Activated effector memory CD4-positive, alpha-beta T cell treated with anti-CD3 and anti-CD28 coated beads, Interleukin-2, amount 50 U/mL, for 16 hours (primary cell): Measurements from ENCODE around the gene TCAP.

Experiments
- DNase-seq: peaks from one replicate; pipeline ENCODE4 v3.0.0-alpha.2; 2020

TCAP gene

DNA sequence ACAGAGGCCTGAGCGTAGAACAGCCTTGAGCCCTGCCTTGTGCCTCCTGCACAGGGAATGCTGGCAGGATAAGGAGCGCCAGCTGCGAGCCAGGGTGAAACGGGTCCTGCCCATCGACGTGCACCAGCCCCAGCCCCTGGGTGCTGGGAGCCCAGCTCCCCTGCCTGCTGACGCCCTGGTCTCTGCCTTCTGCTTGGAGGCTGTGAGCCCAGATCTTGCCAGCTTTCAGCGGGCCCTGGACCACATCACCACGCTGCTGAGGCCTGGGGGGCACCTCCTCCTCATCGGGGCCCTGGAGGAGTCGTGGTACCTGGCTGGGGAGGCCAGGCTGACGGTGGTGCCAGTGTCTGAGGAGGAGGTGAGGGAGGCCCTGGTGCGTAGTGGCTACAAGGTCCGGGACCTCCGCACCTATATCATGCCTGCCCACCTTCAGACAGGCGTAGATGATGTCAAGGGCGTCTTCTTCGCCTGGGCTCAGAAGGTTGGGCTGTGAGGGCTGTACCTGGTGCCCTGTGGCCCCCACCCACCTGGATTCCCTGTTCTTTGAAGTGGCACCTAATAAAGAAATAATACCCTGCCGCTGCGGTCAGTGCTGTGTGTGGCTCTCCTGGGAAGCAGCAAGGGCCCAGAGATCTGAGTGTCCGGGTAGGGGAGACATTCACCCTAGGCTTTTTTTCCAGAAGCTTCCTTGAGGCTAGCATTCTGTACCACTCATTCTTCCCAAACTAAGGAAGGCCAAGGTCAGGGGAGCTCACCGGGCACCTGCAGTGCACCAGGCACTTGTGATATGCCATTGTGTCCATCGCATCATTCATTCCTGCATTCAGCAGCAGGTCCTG, 5.0 kb downstream of the TCAP start:
- no peak for DNase-seq

DNA sequence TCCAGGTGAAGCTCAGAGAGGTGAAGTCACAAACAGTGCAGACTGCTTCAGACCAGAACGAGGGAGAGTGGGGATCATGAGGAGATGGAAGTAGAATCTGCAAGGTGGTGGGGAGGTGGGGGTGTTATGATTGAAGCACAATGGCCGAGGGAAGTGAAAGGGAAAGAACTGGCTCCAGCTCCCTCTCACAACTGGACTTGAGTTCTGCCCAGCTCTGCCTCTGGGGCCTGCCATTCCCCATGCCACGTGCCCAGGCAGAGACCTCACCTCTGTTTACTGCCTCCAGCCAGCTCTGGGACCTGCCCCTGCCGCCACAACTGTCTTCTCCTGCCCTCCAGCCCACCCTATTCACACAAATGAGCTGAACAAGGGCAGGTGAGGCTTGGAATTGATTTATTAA, 5.6 kb downstream of the TCAP start:
- DNase-seq: no peak

DNA sequence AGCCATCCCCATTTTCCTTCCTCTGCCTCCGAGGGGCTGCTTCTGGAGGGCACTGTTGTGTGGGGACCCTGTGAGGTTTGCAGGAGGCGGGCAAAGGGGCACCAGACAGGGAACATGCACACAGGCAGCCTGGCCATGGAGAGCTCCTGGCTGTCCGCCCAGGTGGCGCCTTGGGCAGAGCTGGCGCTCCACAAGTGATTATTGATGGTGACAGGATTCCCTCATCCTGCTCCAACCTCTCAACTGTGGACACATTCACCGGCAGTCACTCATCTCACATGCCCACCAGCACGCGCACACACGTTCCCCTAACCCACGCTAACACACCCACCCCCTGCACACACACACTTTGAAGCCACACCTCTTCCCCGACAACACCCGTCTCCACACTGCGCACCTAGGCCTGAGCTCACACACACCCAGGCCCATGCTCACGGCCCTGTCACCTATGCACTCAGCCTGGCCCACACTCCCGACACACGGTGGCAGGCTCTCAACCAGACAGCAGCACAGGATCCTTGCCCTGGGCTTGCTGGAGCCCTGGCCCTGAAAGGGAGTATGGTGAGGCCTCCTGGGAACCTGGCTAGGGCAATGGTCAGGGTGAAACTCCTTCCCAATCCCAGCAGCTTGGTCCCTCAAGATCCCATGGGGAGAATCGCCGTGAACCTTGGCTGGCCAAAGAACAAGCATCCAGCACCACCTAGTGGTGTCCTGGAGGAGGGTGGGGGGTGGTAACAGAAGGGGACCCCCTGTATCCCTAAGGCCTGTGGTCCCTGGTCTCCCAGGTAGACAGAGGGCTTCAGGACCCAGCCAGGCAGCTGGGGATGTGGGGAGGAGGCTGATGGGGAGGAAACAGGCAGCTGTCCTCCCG, 6.7 kb downstream of the TCAP start:
- no peak for DNase-seq

DNA sequence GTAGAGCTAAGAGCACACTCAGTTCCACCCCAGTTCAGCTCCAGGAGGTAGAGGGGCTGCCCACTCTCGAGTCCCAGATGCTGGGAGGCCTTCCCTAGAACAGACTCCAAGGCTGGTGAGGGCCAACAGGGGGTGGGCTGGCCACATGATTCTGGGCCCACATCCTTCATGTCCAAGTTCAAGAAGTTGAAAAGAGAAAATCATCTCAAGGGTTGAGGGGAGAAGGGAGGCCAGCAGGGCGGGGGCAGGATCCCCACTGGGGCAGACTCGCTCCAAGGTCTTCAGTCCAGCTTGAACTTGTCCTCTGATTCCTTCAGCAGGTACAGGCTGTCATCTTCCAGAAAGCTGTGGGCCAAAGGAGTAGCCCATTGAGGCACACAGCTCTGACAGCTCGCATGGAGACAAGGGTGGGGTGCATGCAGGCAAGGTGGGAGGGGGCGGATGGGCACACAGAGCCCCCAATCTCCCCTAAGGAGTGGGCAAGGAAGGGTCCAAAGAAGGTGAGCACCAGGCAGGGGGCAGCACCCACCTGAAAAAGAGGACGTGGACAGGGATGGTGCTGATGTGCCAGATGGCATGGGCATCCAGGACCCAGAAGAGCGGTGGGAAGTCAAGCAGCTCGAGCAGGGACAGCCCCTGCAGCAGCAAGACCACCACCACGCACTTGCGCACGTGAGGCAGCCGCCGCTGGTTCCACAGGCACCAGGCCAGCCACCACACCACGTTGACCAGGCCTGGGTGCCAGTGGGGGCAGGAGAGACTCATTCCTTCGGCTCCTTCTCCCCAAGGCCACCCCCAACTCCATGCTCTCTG, 7.6 kb downstream of the TCAP start:
- DNase-seq: no peak

DNA sequence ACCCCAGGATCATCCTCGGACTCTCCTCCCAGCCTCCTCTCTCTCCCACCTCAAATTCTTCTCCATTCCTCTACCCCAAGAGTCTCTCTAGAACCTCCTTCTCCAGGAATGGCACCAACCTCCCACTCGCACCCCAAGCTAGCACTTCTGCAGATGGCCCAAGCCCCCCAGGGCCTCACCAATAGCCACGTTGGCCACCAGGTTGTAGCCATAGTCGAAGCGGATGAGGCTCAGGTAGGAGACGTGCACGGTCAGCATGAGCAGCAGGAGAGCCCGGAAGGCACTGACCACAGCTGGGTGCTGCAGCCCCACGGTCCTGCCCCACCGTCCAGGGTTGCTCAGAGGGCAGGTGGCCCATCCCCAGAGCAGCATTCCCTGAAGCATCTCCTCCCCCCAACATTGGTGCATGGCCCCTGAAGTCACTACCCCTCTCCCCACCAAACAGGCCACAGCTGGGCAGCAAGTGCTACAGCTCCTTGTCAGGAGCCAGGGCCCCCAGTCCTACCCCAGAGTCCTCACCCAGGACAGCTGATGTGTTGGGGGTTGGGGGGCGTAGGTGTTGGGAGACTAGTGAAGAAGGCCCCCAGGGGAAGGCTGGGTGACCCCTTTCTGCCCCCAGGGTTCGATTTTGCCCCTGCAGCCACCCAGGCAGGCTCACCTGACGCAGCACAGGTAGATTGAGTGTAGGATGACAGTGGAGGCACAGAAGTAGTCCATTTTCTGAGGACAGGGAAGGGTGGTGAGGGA, 8.4 kb downstream of the TCAP start:
- no peak for DNase-seq

DNA sequence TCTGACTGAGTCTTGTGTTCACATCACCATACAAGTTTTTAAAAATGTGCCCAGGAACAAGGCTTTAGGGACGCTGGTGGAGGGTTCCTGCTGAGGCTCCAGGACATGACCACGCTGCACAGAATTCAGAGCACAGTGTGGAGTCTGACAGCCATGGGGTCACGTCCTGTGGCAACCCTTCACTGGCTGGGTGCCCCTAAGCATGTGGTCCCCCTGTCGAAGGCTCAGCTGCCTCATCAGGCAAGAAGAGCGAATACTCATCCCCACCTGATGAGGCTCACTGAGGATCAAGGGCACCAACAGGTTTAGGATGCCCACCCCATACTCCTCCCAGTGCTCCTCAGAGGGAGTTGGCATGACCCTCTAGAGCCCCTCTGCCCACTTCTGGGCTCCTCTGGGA, 9.0 kb downstream of the TCAP start:
- DNase-seq: no peak

DNA sequence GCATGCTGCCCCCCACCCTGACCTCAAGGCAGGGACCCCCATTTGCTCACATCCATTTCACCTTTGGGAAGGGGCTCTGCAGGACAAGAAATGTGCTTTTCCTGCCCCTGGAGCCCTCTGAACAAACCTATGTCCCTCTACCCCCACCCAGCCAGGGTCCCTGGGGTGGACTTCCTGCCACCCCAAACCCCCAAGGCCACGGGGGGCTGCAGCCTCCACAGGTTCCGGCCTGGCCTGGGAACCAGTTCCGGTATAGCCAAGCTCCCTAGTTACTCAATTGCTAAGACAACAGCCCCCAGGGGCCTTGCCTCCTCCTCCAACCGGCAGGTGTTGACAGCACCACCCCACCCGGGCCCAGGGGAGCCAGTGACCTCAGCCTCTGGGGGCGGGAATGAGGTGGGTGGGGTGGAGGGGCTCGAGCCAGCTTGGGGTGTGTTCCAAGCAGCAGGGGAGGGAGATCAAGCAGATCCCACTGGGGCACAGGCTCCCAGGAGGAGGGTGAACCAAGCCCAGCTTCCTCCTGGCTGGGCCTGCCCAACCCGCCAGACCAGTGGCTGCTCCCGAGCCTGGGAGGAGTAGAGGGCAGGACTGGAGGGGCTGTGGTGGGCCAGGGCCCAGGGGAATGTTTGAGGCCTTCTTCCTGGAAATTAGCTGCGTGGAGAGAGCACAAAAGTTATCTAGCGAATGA, 9.7 kb downstream of the TCAP start:
- DNase-seq: no peak

DNA sequence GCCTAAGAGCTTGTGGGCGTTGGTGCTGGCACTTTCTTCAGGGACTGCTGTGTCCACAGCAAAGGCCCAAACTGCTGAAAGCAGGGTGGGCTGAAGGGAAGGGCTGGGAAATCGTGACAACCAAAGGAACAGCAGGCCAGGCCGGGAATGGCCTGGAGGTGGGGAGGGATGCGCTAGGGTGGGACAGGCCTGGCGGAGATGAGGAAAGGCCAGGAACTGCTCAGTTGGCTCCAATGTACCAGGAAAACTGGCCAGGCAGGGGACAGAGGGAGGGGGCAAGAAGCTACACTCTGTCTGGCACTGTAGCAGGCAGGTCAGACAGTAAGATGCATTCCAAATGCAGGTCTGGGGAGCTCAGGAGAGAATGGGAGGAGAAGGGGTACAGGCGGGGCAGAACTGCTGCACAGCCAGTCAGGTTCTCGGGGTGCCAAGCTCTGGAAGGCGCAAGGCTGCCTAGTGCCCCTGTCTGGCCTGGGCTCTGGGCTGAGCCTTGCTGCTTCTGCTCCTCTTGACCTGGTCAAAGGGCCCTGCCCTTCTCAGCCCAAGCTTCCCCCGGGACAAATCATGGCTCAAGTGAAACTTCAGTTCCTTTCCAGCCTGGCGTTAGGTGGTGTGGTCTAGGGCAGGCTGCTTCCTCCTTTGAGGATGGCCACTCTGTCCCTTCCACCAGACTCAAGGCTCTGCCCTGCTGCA, 10.4 kb downstream of the TCAP start:
- DNase-seq: no peak

DNA sequence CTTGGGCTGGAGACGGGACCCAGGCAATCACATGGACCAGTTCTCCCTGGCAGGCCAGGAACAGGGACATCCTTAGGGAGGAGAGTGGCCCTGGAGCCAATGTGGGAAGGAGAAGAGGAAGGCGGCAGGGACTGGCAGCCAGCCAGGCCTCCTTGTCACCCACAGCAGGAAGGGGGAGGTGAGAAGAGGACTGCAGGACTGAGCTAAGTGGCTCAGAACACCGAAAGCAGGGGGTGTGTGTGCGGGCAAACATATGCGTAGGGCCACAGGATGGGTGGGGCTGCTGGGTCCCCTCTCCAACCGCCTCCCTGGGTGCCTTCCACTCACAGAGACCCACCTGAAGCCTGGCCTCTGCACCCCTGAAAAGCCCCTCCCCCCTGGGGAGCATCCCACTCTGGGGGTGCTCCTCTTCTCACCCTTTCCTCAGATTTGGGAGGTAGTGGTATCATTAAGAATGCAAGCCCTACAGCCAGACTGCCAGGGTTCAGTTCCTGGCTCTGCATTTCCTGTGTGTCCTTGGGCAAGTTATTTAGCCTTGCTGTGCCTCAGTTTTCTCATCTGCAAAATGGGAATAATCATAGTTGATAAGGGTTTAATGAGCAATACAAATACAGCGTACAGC, 11.2 kb downstream of the TCAP start:
- peak; percentile 75 for DNase-seq

DNA sequence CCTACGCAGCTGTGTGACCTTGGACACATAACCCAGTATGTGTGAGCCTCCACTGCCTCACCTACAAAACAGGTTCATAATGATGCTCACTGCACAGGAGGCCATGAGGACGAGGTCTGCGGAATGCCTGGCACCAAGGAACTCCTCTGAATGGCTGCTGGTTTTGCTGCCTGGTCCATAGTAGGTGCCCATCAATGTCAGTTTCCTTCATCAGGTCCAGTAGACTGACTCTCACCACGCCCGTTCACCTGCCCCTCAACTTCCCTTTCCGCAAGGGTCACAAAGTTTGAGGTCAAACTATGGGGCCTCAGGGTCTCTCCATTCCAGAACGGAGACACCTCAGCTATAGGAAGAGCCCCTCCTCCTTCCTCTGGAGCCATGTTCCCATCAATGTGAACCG, 11.9 kb downstream of the TCAP start:
- no peak for DNase-seq

DNA sequence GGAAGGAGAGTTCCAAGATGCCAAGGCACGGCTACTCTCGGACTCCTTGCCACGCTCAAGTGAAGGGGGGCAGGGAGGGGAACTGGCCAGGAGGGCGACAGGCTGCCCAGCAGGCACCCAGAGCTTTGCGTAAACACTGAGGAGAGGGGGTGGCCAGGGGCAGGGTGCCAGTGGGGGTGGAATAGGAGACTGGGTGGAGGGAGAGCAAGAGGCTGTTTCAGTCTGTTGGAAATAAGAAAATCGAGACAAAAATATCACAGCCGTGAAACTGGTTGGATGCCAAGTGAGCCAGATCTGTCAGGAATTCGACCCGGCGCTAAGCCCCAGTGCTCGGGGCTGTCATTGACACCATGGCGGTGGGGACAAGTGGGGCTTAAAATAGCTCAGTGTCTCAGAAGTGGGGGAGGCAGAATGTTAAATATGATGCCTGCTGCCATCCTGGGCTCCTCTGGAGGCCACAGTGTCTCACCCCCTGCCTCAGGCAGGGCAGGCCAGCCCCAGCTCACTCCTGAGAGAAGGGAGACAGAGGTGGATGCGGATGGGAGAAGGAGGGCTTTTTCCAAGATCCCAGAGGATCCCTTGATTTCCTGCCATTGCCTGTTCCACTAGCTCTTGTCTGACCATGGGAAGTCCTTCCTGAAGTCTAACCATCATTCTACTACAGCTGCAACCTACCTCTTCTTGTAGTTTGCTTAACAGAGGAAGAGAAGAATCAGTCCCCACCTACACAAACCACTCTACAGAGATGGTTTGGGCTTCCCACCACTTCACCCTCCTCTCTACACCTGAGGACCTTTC, 12.6 kb downstream of the TCAP start:
- no peak for DNase-seq

DNA sequence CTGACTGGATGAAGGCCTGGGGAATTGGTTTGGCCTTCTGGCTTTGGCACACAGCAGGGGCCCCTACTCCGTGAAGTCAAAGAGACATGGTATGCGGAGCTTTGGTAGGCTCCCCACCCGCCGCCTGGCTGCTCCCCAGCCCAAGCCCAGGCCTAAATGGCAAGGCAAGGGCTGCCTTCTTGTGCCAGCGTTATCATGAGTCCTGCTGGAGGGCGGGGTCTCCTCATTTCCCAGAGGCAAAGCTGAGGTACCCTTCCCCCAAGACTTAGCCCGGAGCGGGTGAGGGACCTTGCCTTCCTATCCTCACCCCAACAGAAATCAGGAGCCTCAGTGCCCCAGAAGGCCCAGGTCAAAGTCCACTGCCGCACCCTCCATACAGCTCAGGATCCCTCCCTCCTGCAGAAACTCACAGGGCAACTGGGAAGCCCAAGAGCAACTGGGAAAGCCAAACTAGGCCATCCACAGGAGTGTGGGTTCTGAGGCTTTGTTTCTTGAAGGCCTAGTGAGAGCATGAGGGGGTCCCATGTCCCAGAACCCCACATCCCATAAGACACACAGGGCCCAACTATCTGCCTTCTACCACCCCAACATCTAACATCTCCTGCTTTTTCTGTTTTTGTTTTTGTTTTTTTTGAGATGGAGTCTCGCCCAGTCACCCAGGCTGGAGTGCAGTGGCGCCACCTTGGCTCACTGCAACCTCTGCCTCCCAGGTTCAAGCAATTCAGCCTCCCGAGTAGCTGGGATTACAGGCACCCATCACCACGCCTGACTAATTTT, 13.4 kb downstream of the TCAP start:
- DNase-seq: no peak

DNA sequence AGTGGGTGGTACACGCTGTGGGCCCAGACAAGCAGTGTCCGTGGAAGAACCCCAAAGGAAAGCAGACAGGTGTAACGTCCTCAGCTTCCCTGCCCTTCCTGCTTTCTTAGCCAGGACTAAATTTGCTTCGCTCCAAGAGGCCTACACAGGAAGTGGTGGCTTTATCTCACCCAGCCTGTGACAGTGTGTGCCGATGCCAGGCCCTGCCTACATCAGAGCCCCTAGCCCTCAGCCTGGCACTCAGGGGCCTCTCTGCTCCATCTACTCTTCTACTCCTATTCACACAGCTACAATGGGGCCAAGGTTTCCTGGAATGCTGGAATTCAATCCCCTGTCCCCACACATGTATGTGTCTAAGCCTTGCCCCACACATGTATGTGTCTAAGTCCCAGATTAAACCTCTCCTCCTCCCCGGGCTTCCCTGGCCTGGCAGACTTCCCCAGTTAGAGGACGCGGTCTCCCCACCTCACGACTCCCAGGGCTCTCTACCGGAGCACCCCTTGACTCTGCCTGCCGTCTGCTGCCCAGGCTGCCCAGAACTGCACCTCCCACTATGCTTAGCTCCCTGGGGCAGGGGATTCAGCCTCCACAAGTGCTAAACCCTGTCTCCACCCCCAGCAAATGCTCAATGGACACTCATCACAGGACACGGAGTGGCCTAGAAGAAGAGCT, 14.5 kb downstream of the TCAP start:
- peak; percentile 72 for DNase-seq

DNA sequence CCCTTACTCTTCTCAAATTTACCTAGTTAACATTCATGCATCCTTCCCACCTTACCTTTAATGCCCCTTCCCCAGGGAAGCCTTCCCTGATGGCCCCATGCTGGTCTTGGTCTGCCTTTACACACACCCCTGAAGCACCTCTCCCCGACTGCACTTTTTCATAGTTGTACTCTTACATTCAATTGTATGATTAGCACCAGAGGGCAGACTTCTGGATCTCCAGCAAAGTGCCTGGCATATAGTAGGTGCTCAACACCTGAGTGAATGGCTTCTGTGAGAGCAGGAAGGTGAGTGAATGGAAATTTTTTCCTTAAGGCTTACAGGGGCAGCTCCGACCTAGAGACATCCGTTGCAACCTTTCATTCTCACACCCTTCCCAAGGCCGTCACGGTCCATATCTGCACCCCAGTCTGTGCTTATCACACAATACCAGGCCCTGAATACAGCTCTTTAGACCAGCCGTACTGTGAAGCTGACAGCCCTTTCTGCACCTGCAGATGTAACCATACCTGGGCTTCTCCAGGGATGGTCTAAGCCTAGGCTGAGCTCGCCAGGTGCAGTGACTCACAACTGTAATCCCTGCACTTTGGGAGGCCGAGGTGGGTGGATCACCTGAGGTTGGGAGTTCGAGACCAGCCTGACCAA, 18.3 kb downstream of the TCAP start:
- no peak for DNase-seq

DNA sequence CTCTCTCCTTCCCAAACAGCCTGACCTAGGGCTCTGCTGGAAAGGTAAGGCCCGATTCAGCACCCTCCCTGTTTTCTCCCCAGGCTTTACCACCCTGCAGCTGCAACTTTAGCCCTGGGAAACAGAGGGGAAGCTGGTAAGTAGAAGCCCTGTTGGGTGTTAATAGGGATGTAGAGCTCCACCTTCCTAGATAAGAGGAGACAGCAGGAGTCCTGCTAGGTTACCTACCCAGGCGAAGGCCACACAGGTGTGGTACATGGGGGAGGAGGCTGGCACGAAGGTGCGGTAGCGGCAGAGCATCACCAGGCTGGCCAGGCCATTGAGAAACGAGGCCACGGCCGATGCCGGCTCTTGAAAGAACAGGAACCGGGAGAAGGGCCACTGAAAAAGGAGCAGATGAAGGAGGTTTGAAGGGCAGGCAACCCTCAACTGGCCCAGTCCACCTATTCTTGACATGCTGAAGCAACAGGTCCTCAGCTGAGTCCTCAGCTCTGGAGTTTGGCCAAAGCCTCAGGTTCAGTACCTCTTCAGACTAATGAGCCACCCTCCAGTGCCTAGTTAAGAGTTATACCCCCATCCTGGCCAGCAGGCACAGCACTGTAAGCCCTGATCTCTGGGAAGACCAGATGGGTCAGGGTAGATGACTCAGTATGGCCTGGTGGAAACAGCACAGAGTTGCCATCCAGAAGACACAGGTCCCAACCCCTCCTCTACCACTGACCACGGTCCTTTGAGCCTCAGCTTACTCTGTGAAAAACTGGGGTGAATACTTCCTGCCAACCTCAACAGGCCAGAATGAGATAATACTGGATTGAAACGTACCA, 19.4 kb downstream of the TCAP start:
- no peak for DNase-seq

DNA sequence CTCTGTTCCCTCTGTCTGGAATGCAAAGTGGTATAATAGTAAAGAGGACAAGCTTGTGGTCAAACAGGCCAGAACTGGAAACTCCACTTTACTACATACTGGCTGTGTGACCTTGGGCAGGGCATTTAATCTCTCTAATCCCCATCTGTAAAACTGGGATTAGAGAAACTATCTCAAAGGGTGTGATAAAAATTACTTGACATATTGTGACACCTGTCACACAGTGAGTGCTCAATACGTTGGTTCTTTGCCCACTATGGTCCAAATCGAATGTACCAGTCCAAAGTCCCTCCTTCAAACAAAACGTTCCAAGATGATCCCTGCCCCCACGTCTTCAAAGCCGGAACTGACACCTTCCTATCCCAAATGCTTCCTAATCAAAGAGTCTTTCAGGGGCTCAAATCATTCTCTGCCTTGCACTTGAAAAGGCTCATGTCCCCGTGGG, 22.0 kb downstream of the TCAP start:
- no peak for DNase-seq
